ENCODE measurements around the gene PLCB1. TPM values are rescaled to one million over a fixed set of nuclear protein-coding genes. Genes with fewer than 3 reads are reported as not detected.

PLCB1 gene
- total RNA-seq, 1 experiment from 2014 or later: 11.3 TPM

DNA sequence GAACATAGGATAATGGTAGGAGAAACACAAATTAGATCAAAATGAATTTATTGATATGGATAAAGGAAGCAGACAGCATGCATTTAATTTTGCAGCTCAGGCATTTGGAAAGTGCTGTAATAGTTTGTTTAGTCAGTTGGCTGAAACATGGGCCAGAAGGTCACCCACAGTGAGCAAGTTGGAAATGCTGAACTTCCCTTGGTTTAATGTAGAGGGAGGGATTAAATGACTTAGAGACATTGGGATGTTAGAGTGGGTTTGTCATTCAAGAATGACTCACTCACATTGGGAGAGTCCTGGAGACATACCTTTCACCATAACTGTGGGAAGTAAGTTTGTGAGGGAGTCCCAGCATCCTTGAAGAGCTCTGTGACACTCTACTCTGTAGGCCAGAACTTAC, 705.3 kb downstream of the PLCB1 start:
- H3K9me3 Mint-ChIP-seq: peaks cover 16% of the 10 kb centered on the region
- peaks cover 2% of the 10 kb centered on the region; the same call in 1 of the 2 replicates for H3K27me3 Mint-ChIP-seq (ENCODE audit: low read depth)
- ATAC-seq: no peak
- DNase-seq (ENCODE audit: low spot score): no peak
- CTCF ChIA-PET: interaction anchor here (2.6 kb wide), 1 partner anchor 16 kb away, joined by 9 read pairs; no protein-coding TSS in a partner anchor
- no peaks in the 10 kb centered on the region for H3K4me1 Mint-ChIP-seq
- POLR2A ChIA-PET: no interaction called here
- no peak overlapping the region for H3K27ac Mint-ChIP-seq
- TF ChIP-seq TEAD1 (CRISPR knock-in tag; IDR thresholded peaks at IDR 0.05) (no peak), ETV6 (CRISPR knock-in tag; IDR thresholded peaks at IDR 0.05) (no peak), ZNF317 (CRISPR knock-in tag; IDR thresholded peaks at IDR 0.05; ENCODE audit: borderline replicate concordance, low read depth) (no peak), ERG (CRISPR knock-in tag; IDR thresholded peaks at IDR 0.05) (no peak)
- H3K4me3 Mint-ChIP-seq: no peak overlapping the region
- peaks cover 6% of the 10 kb centered on the region for H3K36me3 Mint-ChIP-seq

GRCh38 chr20:8842525-8842924, 710.5 kb downstream of the PLCB1 start:
- POLR2A ChIA-PET: no interaction called here
- no peak for DNase-seq (ENCODE audit: low spot score)
- TF ChIP-seq SP1 (CRISPR knock-in tag; conservative IDR thresholded peaks at IDR 0.05) (no peak), CBFB (CRISPR knock-in tag; IDR thresholded peaks at IDR 0.05; ENCODE audit: low read depth) (no peak), HMGA2 (CRISPR knock-in tag; IDR thresholded peaks at IDR 0.05) (no peak), JAZF1 (CRISPR knock-in tag; IDR thresholded peaks at IDR 0.05) (no peak), ZMAT4 (CRISPR knock-in tag; IDR thresholded peaks at IDR 0.05) (no peak), GTF2I (CRISPR knock-in tag; conservative IDR thresholded peaks at IDR 0.05) (no peak), NFATC4 (CRISPR knock-in tag; IDR thresholded peaks at IDR 0.05) (no peak), E2F1 (CRISPR knock-in tag; IDR thresholded peaks at IDR 0.05) (no peak)
- TF ChIP-seq, protein P1, sequence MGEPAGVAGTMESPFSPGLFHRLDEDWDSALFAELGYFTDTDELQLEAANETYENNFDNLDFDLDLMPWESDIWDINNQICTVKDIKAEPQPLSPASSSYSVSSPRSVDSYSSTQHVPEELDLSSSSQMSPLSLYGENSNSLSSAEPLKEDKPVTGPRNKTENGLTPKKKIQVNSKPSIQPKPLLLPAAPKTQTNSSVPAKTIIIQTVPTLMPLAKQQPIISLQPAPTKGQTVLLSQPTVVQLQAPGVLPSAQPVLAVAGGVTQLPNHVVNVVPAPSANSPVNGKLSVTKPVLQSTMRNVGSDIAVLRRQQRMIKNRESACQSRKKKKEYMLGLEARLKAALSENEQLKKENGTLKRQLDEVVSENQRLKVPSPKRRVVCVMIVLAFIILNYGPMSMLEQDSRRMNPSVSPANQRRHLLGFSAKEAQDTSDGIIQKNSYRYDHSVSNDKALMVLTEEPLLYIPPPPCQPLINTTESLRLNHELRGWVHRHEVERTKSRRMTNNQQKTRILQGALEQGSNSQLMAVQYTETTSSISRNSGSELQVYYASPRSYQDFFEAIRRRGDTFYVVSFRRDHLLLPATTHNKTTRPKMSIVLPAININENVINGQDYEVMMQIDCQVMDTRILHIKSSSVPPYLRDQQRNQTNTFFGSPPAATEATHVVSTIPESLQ (CRISPR knock-in tag; IDR thresholded peaks at IDR 0.05): no peak
- TF ChIP-seq, protein P2, sequence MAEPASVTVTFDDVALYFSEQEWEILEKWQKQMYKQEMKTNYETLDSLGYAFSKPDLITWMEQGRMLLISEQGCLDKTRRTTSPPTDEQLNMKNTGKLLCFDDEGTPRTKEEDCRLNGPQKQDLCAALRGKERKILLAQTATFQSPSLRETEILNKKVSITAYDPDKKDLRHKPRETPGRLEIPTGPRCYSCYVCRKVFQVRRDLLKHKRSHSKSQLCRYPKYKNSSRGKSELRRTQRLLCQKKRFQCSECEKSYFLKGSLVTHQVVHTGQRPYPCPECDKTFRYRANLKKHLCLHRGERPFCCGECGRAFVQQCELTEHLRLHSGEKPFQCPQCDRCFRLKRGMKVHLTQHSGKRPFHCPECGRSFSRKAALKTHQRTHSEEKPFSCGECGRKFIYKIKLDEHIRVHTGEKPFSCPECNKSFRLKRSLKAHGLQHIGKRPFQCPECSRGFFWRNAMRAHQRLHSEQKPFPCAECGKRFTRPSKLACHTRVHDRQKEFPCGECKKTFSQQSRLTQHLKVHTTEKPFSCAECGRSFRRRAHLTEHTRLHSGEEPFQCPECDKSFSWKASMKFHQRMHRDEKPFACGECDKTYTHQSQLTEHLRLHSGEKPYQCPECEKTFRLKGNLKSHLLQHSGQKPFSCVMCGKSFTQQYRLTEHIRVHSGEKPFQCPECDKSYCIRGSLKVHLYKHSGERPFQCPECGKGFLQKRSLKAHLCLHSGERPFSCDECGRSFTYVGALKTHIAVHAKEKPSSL (CRISPR knock-in tag; conservative IDR thresholded peaks at IDR 0.05): no peak
- TF ChIP-seq, protein P3, sequence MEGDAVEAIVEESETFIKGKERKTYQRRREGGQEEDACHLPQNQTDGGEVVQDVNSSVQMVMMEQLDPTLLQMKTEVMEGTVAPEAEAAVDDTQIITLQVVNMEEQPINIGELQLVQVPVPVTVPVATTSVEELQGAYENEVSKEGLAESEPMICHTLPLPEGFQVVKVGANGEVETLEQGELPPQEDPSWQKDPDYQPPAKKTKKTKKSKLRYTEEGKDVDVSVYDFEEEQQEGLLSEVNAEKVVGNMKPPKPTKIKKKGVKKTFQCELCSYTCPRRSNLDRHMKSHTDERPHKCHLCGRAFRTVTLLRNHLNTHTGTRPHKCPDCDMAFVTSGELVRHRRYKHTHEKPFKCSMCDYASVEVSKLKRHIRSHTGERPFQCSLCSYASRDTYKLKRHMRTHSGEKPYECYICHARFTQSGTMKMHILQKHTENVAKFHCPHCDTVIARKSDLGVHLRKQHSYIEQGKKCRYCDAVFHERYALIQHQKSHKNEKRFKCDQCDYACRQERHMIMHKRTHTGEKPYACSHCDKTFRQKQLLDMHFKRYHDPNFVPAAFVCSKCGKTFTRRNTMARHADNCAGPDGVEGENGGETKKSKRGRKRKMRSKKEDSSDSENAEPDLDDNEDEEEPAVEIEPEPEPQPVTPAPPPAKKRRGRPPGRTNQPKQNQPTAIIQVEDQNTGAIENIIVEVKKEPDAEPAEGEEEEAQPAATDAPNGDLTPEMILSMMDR (IDR thresholded peaks at IDR 0.05): no peak
- Mint-ChIP-seq H3K36me3 (peaks cover 4% of the 10 kb centered on the region), H3K4me1 (peaks cover 4% of the 10 kb centered on the region; the same call in 1 of the 2 replicates), H3K27ac (no peak overlapping the region), H3K4me3 (no peak overlapping the region), H3K27me3 (ENCODE audit: low read depth) (no peaks in the 10 kb centered on the region), H3K9me3 (peaks cover 9% of the 10 kb centered on the region)
- CTCF ChIA-PET: interaction anchor here (1.0 kb wide), 1 partner anchor 12 kb away, joined by 4 read pairs; no protein-coding TSS in a partner anchor
- ATAC-seq: no peak

Measured in WTC11 (cell line).